ENCODE measurements around the gene FXYD2.
A peak's percentile ranks its signal among the peaks of the same experiment; 100 is the strongest.

DNA sequence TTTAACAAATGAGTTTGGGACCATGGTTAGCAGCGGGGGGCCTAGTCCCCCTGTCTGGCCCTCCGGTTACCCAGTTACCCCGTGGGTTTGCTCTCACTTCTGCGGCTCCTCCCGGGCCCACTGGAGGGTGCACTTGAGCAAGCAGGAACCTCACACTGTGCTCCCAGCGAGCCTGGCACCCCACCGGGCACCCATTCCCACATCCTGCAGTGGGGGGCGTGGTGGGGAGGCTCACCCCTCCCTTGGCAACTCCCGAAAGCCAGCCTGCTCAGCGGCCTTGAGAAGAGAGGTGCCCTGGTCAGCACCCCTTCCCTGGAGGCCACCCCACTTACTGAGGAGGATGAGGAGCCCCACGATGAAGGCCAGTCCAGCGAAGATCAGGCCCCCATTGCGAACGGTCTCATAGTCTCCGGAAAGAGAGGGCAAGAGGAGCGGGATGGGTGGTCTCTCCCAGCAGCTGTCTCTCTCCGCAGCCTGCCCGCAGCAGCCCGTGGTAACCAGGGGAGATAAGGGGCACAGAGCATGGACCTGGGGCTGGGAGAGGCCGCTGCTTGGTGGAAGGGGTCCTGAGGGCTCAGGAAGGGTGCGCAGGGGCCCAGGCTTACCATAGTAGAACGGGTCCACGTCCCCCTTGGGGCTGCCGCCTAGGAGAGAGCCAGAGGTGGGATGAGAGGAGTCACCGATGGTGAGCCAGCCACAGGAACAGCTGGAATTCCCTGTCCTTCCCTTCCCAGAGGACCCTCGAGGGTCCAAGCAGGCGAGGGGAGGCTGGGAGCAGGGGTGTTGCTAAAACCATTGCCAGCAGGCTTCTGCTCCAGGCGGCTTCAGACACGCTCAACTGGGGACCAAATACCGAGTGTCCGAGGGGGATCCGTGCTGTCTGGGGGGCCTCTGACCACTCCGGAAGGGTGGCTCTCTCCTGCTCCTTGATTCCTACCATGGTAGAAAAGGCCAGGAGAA lies 2.2 kb downstream of the FXYD2 start:
- no peak for TF ChIP-seq FOXM1 (IDR thresholded peaks at IDR 0.05; ENCODE audit: borderline replicate concordance, low read depth)
- TF ChIP-seq, protein P1, sequence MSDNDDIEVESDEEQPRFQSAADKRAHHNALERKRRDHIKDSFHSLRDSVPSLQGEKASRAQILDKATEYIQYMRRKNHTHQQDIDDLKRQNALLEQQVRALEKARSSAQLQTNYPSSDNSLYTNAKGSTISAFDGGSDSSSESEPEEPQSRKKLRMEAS (IDR thresholded peaks at IDR 0.05) = no peak
- peak; percentile 58; the same call in 1 of the 2 replicates for TF ChIP-seq RAD21 (IDR thresholded peaks at IDR 0.05; ENCODE audit: low read depth)
- no peak for TF ChIP-seq TEAD4 (IDR thresholded peaks at IDR 0.05)
